GM23338 (cell line): Measurements from ENCODE around the gene ARRB1. TPM values are rescaled to one million over a fixed set of nuclear protein-coding genes. Genes with fewer than 3 reads are reported as not detected.

Experiments
- ATAC-seq: fragments of 200-7000 bp; cut with Tn5 transposase; 3 replicates; pipeline ENCODE4 v1.9.1; 2020
- DNase-seq: peaks from one replicate; pipeline ENCODE4 v3.0.0-alpha.2; 2015; ENCODE audit warnings: low spot score
- H2AFZ ChIP-seq: fragments of 200-600 bp; sonication (generic); 2 replicates; pipeline ENCODE4 v1.8.0; 2016; ENCODE audit warnings: antibody characterized with exemption, mild to moderate bottlenecking, moderate library complexity
- H3F3A ChIP-seq: fragments of 200-600 bp; sonication (generic); replicated peaks from 2 replicates; pipeline ENCODE4 v1.8.0; 2017; ENCODE audit warnings: antibody characterized with exemption, mixed run types, low read depth
- H3K27ac ChIP-seq: fragments of 200-600 bp; sonication (generic); 2 replicates; pipeline ENCODE4 v1.6.1; 2016; ENCODE audit warnings: low read depth
- H3K27me3 ChIP-seq: fragments of 200-600 bp; sonication (generic); 2 replicates; pipeline ENCODE4 v1.8.0; 2016; ENCODE audit warnings: mild to moderate bottlenecking, mixed run types, moderate library complexity; ENCODE audit not compliant: insufficient read depth
- H3K36me3 ChIP-seq: fragments of 200-600 bp; sonication (generic); 2 replicates; pipeline ENCODE4 v1.8.0; 2016; ENCODE audit warnings: mild to moderate bottlenecking; ENCODE audit not compliant: insufficient read depth
- H3K4me1 ChIP-seq: fragments of 200-600 bp; sonication (generic); 2 replicates; pipeline ENCODE4 v1.8.0; 2016; ENCODE audit warnings: mild to moderate bottlenecking, moderate library complexity; ENCODE audit not compliant: insufficient read depth
- H3K4me2 ChIP-seq: fragments of 200-600 bp; sonication (generic); 2 replicates; pipeline ENCODE4 v1.7.1; 2017; ENCODE audit warnings: mixed run types
- H3K4me3 ChIP-seq: fragments of 200-600 bp; sonication (generic); 2 replicates; pipeline ENCODE4 v1.6.1; 2016; ENCODE audit warnings: mixed run types
- H3K79me2 ChIP-seq: fragments of 200-600 bp; sonication (generic); replicated peaks from 2 replicates; pipeline ENCODE4 v1.8.0; 2017; ENCODE audit warnings: mild to moderate bottlenecking; ENCODE audit not compliant: insufficient read depth
- H3K9me2 ChIP-seq: fragments of 200-600 bp; sonication (generic); 2 replicates; pipeline ENCODE4 v1.8.0; 2017; ENCODE audit not compliant: insufficient read depth
- H4K20me1 ChIP-seq: fragments of 200-600 bp; sonication (generic); replicated peaks from 2 replicates; pipeline ENCODE4 v1.8.0; 2017; ENCODE audit warnings: mild to moderate bottlenecking; ENCODE audit not compliant: insufficient read depth
- H3K27ac Mint-ChIP-seq: 2 replicates; pipeline ENCODE4 v1.8.0; 2020; ENCODE audit warnings: inconsistent platforms, mild to moderate bottlenecking, moderate library complexity, mixed read lengths
- H3K27me3 Mint-ChIP-seq: 3 replicates; pipeline ENCODE4 v1.8.0; 2022; ENCODE audit warnings: low read depth, mild to moderate bottlenecking, moderate library complexity, mixed read lengths, inconsistent platforms; ENCODE audit not compliant: insufficient read depth, poor library complexity
- H3K36me3 Mint-ChIP-seq: 3 replicates; pipeline ENCODE4 v1.8.0; 2021; ENCODE audit warnings: low read depth, mild to moderate bottlenecking, inconsistent platforms, moderate library complexity, mixed read lengths
- H3K4me1 Mint-ChIP-seq: 3 replicates; pipeline ENCODE4 v1.8.0; 2020; ENCODE audit warnings: mild to moderate bottlenecking, inconsistent platforms, mixed read lengths
- H3K4me3 Mint-ChIP-seq: 3 replicates; pipeline ENCODE4 v1.8.0; 2021; ENCODE audit warnings: moderate library complexity, mild to moderate bottlenecking, inconsistent platforms, mixed read lengths
- H3K9me3 Mint-ChIP-seq: 3 replicates; pipeline ENCODE4 v1.8.0; 2020; ENCODE audit warnings: moderate library complexity, mild to moderate bottlenecking, inconsistent platforms, mixed read lengths
- CREB1 ChIP-seq: fragments of 250-450 bp; sonication (Bioruptor Pico); IDR thresholded peaks from 2 replicates; pipeline ENCODE4 v1.5.0; 2020; ENCODE audit warnings: low read depth, mild to moderate bottlenecking, moderate library complexity
- ETS1 ChIP-seq: IDR thresholded peaks from 2 replicates; pipeline ENCODE4 v1.6.1; 2016; ENCODE audit warnings: antibody characterized with exemption
- EZH2 ChIP-seq: fragments of 200-600 bp; sonication (generic); IDR thresholded peaks from one replicate; pipeline ENCODE4 v1.8.0; 2017; ENCODE audit warnings: antibody characterized with exemption, mild to moderate bottlenecking, low read depth; ENCODE audit not compliant: unreplicated experiment
- EZH2phosphoT487 ChIP-seq: fragments of 200-600 bp; sonication (generic); IDR thresholded peaks from one replicate; pipeline ENCODE4 v1.8.1; 2018; ENCODE audit warnings: antibody characterized with exemption; ENCODE audit not compliant: unreplicated experiment
- JUNB ChIP-seq: IDR thresholded peaks from one replicate; pipeline ENCODE4 v1.6.1; 2016; ENCODE audit warnings: antibody characterized with exemption; ENCODE audit not compliant: unreplicated experiment
- NANOG ChIP-seq: IDR thresholded peaks from 2 replicates; pipeline ENCODE4 v1.6.1; 2016; ENCODE audit warnings: antibody characterized with exemption, borderline replicate concordance
- REST ChIP-seq: IDR thresholded peaks from one replicate; pipeline ENCODE4 v1.6.1; 2018; ENCODE audit warnings: antibody characterized with exemption; ENCODE audit not compliant: unreplicated experiment
- ZNF114 ChIP-seq: fragments of 250-450 bp; sonication (Bioruptor Pico); IDR thresholded peaks from 2 replicates; pipeline ENCODE4 v1.5.0; 2020; ENCODE audit warnings: mild to moderate bottlenecking, moderate library complexity
- ZNF331 ChIP-seq: fragments of 250-450 bp; sonication (Bioruptor Pico); IDR thresholded peaks from 2 replicates; pipeline ENCODE4 v1.5.0; 2020; ENCODE audit warnings: low read depth, mild to moderate bottlenecking, moderate library complexity
- polyA plus RNA-seq: library from polyadenylated mRNA; unstranded; fragments of >200 nt; fragmentation: Nextera tagmentation; extraction: Ambion mirVana; gene quantifications from 2 replicates; pipeline ENCODE4 v1.2.1, GENCODE V29; 2016
- total RNA-seq: library from RNA; depleted of rRNA; stranded (reverse); fragments of >200 nt; shearing (Covaris generic); gene quantifications from 2 replicates; pipeline ENCODE4 v1.2.3, GENCODE V29; 2014
- TF ChIP-seq, protein P1 (sequence below), 2 experiments: fragments of 200-600 bp in 1 of 2; sonication (generic) in 1 of 2; conservative IDR thresholded peaks; 2 replicates each; pipeline versions ENCODE4 v1.5.1 to v1.6.1; 2016 to 2017; ENCODE audit warnings: antibody characterized with exemption in 2 of 2, low read depth in 2 of 2, mild to moderate bottlenecking in 2 of 2, moderate library complexity in 1 of 2

The ARRB1 gene
- total and polyA plus RNA-seq, 2 experiments from 2014 or later = 6.3 to 11.1 TPM

DNA sequence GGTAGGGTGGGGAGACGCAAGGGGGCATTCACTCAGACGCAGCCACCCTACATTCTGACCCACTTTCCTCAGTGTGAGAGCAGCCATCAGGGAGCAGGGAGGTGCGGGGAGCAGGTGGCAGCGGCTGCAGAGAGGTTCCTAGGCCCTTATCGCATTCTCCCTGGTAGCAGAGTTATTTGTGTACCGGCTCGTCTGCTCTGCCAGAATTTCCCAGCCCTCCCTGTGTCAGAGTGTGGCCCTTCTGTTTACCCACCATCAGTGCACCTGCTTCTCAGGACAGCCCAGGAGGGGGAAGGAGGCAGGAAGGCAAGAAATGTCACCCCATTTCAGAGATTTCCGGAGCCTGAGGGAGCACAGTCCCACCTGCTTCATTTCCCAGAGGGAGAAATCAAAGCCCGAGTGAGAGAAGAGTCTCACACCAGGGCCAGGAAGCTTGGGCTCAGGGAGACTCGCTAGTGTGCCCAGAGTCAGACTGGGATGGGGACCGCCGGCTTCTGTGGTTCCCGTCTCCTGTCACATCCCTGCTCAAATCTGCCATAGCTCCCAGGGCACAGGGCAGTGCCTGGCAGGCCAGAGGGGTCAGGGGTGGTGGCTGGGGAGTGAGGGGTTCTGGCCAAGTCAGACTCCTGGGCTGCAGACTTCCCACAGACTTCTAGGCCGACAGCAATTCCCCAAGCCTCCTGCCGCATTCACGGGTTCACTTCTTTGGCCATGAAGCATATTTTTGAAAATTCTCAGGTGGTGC, 49.7 kb downstream of the ARRB1 start (continued):
- TF ChIP-seq, protein P1, sequence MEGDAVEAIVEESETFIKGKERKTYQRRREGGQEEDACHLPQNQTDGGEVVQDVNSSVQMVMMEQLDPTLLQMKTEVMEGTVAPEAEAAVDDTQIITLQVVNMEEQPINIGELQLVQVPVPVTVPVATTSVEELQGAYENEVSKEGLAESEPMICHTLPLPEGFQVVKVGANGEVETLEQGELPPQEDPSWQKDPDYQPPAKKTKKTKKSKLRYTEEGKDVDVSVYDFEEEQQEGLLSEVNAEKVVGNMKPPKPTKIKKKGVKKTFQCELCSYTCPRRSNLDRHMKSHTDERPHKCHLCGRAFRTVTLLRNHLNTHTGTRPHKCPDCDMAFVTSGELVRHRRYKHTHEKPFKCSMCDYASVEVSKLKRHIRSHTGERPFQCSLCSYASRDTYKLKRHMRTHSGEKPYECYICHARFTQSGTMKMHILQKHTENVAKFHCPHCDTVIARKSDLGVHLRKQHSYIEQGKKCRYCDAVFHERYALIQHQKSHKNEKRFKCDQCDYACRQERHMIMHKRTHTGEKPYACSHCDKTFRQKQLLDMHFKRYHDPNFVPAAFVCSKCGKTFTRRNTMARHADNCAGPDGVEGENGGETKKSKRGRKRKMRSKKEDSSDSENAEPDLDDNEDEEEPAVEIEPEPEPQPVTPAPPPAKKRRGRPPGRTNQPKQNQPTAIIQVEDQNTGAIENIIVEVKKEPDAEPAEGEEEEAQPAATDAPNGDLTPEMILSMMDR (conservative IDR thresholded peaks at IDR 0.05; ENCODE audit: low read depth in 2 of 2) = no peak

GRCh38 chr11:75301131-75301530, 50.3 kb downstream of the ARRB1 start:
- DNase-seq (no peak), ATAC-seq (no peak)
- Mint-ChIP-seq H3K4me3 (no peak overlapping the region), H3K27ac (no peak overlapping the region), H3K36me3 (peaks cover 10% of the 10 kb centered on the region), H3K9me3 (no peaks in the 10 kb centered on the region), H3K27me3 (peaks cover 5% of the 10 kb centered on the region), H3K4me1 (peaks cover 46% of the 10 kb centered on the region)
- H3K79me2 ChIP-seq = no peaks in the 10 kb centered on the region
- 0 out of 2 replicates have a peak, but pooled peaks cover 3% of the 10 kb centered on the region for H3F3A ChIP-seq
- no peak overlapping the region for H3K27ac ChIP-seq
- H3K36me3 ChIP-seq = no peaks in the 10 kb centered on the region
- H3K9me2 ChIP-seq = no peaks in the 10 kb centered on the region
- no peaks in the 10 kb centered on the region; the same call in 1 of the 2 replicates for H3K4me1 ChIP-seq
- H3K4me2 ChIP-seq = no peak overlapping the region
- H4K20me1 ChIP-seq = no peaks in the 10 kb centered on the region
- no peaks in the 10 kb centered on the region for H3K27me3 ChIP-seq
- no peak overlapping the region for H3K4me3 ChIP-seq
- no peak overlapping the region for H2AFZ ChIP-seq
- TF ChIP-seq ZNF114 (CRISPR knock-in tag) (no peak), JUNB (no peak), EZH2phosphoT487 (no peak), NANOG (no peak), EZH2 (no peak), CREB1 (CRISPR knock-in tag) (no peak), REST (no peak), ZNF331 (no peak), ETS1 (no peak)
- TF ChIP-seq, protein P1 (conservative IDR thresholded peaks at IDR 0.05; ENCODE audit: low read depth in 2 of 2) = no peak
